ENCODE results near the gene SUGCT.

DNA sequence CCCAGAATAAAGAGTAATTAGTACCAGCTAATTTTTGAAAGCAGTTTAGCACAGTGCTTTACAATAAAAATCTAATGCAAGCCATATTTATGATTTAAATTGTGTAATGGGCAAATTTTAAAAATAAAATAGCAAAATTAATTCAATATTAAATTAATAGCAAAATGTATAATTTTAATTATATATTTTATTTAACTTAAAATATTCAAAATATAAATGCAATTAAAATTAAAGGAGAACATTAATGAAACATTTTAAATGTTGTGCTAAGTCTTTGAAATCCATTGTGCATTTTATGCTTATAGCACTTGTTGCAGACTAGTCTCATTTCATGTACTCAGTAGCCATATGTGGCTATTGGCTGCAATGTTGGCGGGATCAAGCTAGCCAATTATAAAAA, 367.6 kb downstream of the SUGCT start:
- TF ChIP-seq, protein P1, sequence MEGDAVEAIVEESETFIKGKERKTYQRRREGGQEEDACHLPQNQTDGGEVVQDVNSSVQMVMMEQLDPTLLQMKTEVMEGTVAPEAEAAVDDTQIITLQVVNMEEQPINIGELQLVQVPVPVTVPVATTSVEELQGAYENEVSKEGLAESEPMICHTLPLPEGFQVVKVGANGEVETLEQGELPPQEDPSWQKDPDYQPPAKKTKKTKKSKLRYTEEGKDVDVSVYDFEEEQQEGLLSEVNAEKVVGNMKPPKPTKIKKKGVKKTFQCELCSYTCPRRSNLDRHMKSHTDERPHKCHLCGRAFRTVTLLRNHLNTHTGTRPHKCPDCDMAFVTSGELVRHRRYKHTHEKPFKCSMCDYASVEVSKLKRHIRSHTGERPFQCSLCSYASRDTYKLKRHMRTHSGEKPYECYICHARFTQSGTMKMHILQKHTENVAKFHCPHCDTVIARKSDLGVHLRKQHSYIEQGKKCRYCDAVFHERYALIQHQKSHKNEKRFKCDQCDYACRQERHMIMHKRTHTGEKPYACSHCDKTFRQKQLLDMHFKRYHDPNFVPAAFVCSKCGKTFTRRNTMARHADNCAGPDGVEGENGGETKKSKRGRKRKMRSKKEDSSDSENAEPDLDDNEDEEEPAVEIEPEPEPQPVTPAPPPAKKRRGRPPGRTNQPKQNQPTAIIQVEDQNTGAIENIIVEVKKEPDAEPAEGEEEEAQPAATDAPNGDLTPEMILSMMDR (IDR thresholded peaks at IDR 0.05), result no peak
- TF ChIP-seq ZNF317 (CRISPR knock-in tag; IDR thresholded peaks at IDR 0.05; ENCODE audit: borderline replicate concordance, low read depth), result no peak
- TF ChIP-seq, protein P2, sequence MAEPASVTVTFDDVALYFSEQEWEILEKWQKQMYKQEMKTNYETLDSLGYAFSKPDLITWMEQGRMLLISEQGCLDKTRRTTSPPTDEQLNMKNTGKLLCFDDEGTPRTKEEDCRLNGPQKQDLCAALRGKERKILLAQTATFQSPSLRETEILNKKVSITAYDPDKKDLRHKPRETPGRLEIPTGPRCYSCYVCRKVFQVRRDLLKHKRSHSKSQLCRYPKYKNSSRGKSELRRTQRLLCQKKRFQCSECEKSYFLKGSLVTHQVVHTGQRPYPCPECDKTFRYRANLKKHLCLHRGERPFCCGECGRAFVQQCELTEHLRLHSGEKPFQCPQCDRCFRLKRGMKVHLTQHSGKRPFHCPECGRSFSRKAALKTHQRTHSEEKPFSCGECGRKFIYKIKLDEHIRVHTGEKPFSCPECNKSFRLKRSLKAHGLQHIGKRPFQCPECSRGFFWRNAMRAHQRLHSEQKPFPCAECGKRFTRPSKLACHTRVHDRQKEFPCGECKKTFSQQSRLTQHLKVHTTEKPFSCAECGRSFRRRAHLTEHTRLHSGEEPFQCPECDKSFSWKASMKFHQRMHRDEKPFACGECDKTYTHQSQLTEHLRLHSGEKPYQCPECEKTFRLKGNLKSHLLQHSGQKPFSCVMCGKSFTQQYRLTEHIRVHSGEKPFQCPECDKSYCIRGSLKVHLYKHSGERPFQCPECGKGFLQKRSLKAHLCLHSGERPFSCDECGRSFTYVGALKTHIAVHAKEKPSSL (CRISPR knock-in tag; conservative IDR thresholded peaks at IDR 0.05), result no peak
- TF ChIP-seq SMAD3 (CRISPR knock-in tag; IDR thresholded peaks at IDR 0.05; ENCODE audit: borderline replicate concordance), result no peak
- no peak for TF ChIP-seq ZNF263 (CRISPR knock-in tag; IDR thresholded peaks at IDR 0.05; ENCODE audit: low read depth)
- TF ChIP-seq ZNF121 (CRISPR knock-in tag; IDR thresholded peaks at IDR 0.05), result no peak
- TF ChIP-seq, protein P3, sequence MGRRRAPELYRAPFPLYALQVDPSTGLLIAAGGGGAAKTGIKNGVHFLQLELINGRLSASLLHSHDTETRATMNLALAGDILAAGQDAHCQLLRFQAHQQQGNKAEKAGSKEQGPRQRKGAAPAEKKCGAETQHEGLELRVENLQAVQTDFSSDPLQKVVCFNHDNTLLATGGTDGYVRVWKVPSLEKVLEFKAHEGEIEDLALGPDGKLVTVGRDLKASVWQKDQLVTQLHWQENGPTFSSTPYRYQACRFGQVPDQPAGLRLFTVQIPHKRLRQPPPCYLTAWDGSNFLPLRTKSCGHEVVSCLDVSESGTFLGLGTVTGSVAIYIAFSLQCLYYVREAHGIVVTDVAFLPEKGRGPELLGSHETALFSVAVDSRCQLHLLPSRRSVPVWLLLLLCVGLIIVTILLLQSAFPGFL (CRISPR knock-in tag; IDR thresholded peaks at IDR 0.05; ENCODE audit: borderline replicate concordance), result no peak
- TF ChIP-seq, protein P4, sequence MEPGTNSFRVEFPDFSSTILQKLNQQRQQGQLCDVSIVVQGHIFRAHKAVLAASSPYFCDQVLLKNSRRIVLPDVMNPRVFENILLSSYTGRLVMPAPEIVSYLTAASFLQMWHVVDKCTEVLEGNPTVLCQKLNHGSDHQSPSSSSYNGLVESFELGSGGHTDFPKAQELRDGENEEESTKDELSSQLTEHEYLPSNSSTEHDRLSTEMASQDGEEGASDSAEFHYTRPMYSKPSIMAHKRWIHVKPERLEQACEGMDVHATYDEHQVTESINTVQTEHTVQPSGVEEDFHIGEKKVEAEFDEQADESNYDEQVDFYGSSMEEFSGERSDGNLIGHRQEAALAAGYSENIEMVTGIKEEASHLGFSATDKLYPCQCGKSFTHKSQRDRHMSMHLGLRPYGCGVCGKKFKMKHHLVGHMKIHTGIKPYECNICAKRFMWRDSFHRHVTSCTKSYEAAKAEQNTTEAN (CRISPR knock-in tag; IDR thresholded peaks at IDR 0.05), result no peak
- no peak for TF ChIP-seq GABPB1 (CRISPR knock-in tag; IDR thresholded peaks at IDR 0.05)
- TF ChIP-seq, protein P5, sequence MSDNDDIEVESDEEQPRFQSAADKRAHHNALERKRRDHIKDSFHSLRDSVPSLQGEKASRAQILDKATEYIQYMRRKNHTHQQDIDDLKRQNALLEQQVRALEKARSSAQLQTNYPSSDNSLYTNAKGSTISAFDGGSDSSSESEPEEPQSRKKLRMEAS (CRISPR knock-in tag; IDR thresholded peaks at IDR 0.05), result no peak
- no peak for TF ChIP-seq OVOL2 (CRISPR knock-in tag; IDR thresholded peaks at IDR 0.05; ENCODE audit: borderline replicate concordance)
- no peak for TF ChIP-seq ZNF396 (CRISPR knock-in tag; IDR thresholded peaks at IDR 0.05; ENCODE audit: borderline replicate concordance)
